Measurements from ENCODE around the gene KCTD11.
"Not testable (repeated sequence)": the region's sequence is repeated elsewhere in the genome, so short reads cannot be mapped to it uniquely, and the experiment has no call there.

The KCTD11 gene

DNA sequence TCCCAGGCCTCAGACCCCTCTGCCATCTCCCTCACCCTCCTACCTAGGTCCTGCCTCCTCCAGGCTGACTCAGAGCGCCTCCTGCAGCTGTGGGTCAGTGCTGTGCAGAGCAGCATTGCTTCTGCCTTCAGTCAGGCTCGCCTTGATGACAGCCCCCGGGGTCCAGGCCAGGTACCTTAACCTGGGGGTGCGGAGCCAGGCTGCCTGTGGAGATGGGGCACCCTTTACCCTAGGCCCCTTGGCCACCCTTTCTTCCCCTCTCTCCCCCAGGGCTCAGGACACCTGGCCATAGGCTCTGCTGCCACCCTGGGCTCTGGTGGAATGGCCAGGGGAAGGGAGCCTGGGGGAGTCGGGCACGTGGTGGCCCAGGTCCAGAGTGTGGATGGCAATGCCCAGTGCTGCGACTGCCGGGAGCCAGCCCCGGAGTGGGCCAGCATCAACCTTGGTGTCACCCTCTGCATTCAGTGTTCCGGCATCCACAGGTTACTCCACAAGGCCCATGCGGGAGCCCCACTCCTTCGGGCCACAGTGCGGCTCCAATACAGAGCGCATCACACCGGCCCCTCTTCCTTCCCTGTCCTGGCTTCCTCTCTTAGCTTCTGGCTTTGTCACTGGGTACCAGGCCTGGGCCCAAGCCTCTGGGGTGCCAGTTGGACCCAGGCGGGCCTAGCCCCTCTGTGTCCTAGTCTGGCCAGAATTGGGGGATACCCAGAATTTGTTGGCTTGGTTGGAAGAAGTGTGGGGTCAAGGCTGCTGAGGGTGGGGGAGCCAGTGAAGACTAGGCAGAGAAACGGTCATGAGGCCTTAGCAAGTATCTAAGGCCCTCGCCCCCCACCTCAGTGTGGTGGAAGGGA is 5.0 kb upstream of the KCTD11 start:
- DNase-seq, result no peak

DNA sequence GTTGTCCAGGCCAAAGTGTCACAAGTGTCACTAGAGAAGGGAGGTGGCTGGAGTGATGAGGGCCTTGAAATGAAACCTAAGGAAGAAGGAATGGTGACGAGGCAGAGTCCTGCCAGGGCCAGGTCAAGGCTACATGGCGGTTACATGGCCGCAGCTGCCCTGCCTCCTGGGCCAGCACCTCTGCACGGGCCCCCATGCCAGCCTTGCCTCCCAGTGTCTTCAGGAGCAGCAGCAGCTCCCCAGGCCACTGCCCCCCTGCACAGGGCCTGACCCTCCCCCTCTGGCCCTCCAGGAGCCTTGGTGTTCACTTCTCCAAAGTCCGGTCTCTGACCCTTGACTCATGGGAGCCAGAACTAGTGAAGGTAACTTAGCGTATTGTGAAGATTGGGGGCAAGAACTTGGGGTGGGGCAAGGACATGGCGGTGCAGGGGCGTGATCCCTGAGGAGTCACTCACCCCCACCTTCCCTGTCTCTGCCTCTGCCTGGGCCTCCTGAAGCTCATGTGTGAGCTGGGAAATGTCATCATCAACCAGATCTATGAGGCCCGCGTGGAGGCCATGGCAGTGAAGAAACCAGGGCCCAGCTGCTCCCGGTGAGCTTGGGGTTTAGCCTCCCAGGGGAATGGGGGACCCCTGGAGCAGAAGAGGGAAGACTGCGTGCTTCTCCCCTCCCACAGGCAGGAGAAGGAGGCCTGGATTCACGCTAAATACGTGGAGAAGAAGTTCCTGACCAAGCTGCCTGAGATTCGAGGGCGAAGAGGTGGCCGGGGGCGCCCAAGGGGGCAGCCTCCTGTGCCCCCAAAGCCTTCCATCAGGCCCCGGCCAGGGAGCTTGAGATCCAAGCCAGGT is 4.1 kb upstream of the KCTD11 start:
- no peak for DNase-seq

- DNase-seq, result no peak
Measured at GRCh38 chr17:7348478-7349242, 3.3 kb upstream of the KCTD11 start.

- no peak for DNase-seq
Measured at GRCh38 chr17:7352503-7352889, 534 bp downstream of the KCTD11 start.

GRCh38 chr17:7352910-7353635 is 1.1 kb downstream of the KCTD11 start:
- no peak for DNase-seq

DNA sequence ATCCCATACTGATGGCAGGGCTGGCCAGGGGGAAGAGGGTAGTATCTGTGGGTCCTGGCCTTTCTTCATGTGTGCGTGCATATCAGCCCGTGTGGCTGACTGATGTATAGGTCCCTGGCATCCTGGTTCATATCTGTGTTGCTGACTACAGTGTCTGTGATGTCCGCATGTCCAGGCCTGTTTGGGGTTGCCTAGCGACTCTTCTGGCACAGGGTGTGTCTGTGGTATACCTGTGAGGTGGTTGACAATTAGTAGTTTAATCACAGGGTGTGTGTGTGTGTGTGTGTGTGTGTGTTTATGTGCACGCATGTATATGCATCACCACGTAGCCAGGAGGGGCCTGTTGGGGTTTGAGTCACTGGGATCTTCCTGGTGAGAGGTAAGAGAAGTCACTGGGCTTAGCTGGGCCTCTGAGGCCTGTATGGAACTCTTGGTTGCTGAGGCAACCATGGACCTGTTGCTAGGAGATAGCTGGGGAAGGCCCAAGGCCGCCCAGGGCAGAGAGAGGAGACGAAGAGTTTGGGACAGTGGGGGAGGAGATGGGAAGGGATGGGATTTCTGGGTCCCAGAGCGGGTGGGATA is 2.4 kb downstream of the KCTD11 start:
- DNase-seq, result no peak

DNA sequence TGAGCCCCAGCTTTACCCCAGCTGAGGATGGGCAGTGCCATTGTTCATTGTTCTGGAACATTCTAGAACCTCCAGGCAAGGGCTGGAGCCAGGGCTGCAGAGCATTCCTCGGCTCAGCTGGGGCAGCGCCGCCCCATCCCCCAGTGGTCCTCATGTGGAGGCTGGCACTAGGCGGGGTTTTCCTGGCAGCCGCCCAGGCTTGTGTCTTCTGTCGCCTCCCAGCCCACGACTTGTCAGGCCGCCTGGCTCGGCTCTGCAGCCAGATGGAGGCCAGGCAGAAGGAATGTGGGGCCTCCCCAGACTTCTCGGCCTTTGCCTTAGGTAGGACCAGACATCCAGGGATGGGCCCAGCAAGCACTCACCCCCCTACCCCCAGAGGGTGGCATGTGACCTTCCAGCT is 3.1 kb downstream of the KCTD11 start, which contains the start of gene TMEM95:
TMEM95 (plus strand) TSS at position 104 of the 400 bp plus-strand sequence; CDS start at position 153, 49 bp downstream.
- DNase-seq, result no peak

- DNase-seq, result no peak
Measured at GRCh38 chr17:7355573-7355972, 3.6 kb downstream of the KCTD11 start.

GRCh38 chr17:7356072-7356549 is 4.1 kb downstream of the KCTD11 start:
- DNase-seq, result peak; percentile 60 to 85 (median 77)

GRCh38 chr17:7356756-7357155 is 4.8 kb downstream of the KCTD11 start:
- DNase-seq, result no peak

GRCh38 chr17:7357381-7357780 is 5.4 kb downstream of the KCTD11 start:
- no peak for DNase-seq

GRCh38 chr17:7361906-7362305 is 9.9 kb downstream of the KCTD11 start:
- no peak for DNase-seq

GRCh38 chr17:7363311-7363710 is 11.3 kb downstream of the KCTD11 start:
- DNase-seq, result no peak

GRCh38 chr17:7365963-7366362 is 14.0 kb downstream of the KCTD11 start:
- DNase-seq, result not testable (repeated sequence)

GRCh38 chr17:7367083-7367482 is 15.1 kb downstream of the KCTD11 start:
- DNase-seq, result no peak

- no peak for DNase-seq
Measured at GRCh38 chr17:7367918-7368598, 16.1 kb downstream of the KCTD11 start.

GRCh38 chr17:7368599-7368994 is 16.6 kb downstream of the KCTD11 start:
- not testable (repeated sequence) for DNase-seq

DNA sequence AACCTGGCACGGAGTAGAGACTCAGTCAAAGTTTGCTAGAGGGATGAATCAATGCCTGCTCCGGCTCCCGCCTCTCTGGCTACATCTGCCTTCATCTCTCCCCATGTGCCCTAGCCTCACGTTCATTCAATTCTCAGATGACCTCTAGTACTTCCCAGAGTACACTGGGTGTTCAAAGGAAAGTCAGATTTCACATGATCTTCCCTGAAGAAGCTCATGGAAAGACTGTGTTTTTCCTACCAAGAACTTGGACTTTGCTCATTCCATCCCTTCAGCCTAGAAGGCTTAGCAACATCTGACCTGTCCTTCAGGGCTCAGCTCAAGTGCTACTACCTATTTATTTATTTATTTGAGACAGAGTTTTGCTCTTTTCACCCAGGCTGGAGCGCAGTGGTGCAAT is 17.9 kb downstream of the KCTD11 start:
- no peak for DNase-seq

DNA sequence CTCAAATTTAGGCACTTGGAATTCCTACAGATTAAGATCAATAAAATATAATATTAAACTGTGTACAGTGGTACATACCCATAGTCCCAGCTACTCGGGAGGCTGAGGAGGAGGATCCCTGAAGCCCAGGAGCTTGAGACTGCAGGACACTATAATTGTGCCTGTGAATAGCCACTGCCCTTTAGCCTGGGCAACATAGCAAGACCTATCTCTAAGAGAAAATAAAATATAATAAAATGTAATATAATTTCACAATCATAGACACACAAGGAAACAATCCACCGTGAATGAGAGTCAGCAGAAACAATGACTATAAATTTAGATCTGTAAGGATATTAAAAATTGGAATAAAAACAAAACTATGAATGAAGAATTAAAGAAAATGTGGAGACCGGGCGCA is 18.9 kb downstream of the KCTD11 start:
- DNase-seq, result no peak

GRCh38 chr17:7374353-7374752 is 22.4 kb downstream of the KCTD11 start:
- DNase-seq, result no peak

GRCh38 chr17:7379134-7379533 is 27.2 kb downstream of the KCTD11 start:
- DNase-seq, result no peak
